ENCODE results near the gene HTRA1. TPM values are rescaled to one million over a fixed set of nuclear protein-coding genes. Genes with fewer than 3 reads are reported as not detected.

The HTRA1 gene
- polyA plus RNA-seq, 1 of the 3 experiments (the other 2 are of a cell fraction) = 291 TPM

GRCh38 chr10:122525788-122526187 lies 64.4 kb downstream of the HTRA1 start:
- no peaks in the 10 kb centered on the region for H3F3A ChIP-seq (replicated peaks; ENCODE audit: insufficient read depth)
- no peaks in the 10 kb centered on the region for H3K79me2 ChIP-seq (ENCODE audit: insufficient read depth)
- CTCF ChIA-PET = interaction anchor here (0.6 kb wide), 1 partner anchor 244 kb away, joined by 3 read pairs; no protein-coding TSS in a partner anchor
- no peaks in the 10 kb centered on the region for H3K27me3 ChIP-seq (ENCODE audit: insufficient read depth)
- H3K9me2 ChIP-seq = no peaks in the 10 kb centered on the region
- no peak overlapping the region for H3K27ac ChIP-seq (ENCODE audit: low read depth in 2 of 2, low read length in 1 of 2)
- no peak for DNase-seq
- H3K4me1 ChIP-seq (ENCODE audit: control insufficient read depth in 1 of 2, insufficient read depth in 2 of 2, low read depth in 1 of 2, low read length in 1 of 2) = peaks cover 0 to 4% of the 10 kb centered on the region in 2 experiments; a peak in 1 of 4 replicates
- POLR2A ChIA-PET = no interaction called here
- H2AFZ ChIP-seq (ENCODE audit: low read depth) = no peak overlapping the region
- no peaks in the 10 kb centered on the region for H4K20me1 ChIP-seq (ENCODE audit: insufficient read depth)
- no peak overlapping the region for H3K4me3 ChIP-seq (ENCODE audit: low read depth in 2 of 2, low read length in 1 of 2)
- H3K4me2 ChIP-seq = no peak overlapping the region
- 48% methylated on average over 6 of the region's 6 CpGs for WGBS (ENCODE audit: low lambda C conversion rate)
- no peaks in the 10 kb centered on the region for H3K9me3 ChIP-seq
- no peak for TF ChIP-seq NRF1 (IDR thresholded peaks at IDR 0.05; ENCODE audit: low read depth, low read length)
- TF ChIP-seq CTCF (IDR thresholded peaks at IDR 0.05) = peak; percentile 31; the same call in 1 of the 2 replicates
- H3K36me3 ChIP-seq (replicated peaks in 1 of 2; ENCODE audit: control insufficient read depth in 1 of 2, insufficient read depth in 2 of 2, low read length in 1 of 2) = no peaks in the 10 kb centered on the region
- no peak overlapping the region for H3K9ac ChIP-seq

GRCh38 chr10:122526892-122527291 lies 65.5 kb downstream of the HTRA1 start:
- Histone ChIP-seq H3K27me3 (ENCODE audit: insufficient read depth) (no peaks in the 10 kb centered on the region), H3K9ac (no peak overlapping the region), H3K4me3 (ENCODE audit: low read depth in 2 of 2, low read length in 1 of 2) (no peak overlapping the region), H3K36me3 (replicated peaks in 1 of 2; ENCODE audit: control insufficient read depth in 1 of 2, insufficient read depth in 2 of 2, low read length in 1 of 2) (no peaks in the 10 kb centered on the region), H4K20me1 (ENCODE audit: insufficient read depth) (no peaks in the 10 kb centered on the region), H3K4me2 (no peak overlapping the region), H3K79me2 (ENCODE audit: insufficient read depth) (no peaks in the 10 kb centered on the region), H3K9me3 (no peaks in the 10 kb centered on the region), H3K4me1 (ENCODE audit: control insufficient read depth in 1 of 2, insufficient read depth in 2 of 2, low read depth in 1 of 2, low read length in 1 of 2) (no peaks in the 10 kb centered on the region; a peak in 1 of 4 replicates), H3K9me2 (no peaks in the 10 kb centered on the region), H3K27ac (ENCODE audit: low read depth in 2 of 2, low read length in 1 of 2) (no peak overlapping the region), H3F3A (replicated peaks; ENCODE audit: insufficient read depth) (no peaks in the 10 kb centered on the region), H2AFZ (ENCODE audit: low read depth) (no peak overlapping the region)
- CTCF ChIA-PET = no interaction called here
- POLR2A ChIA-PET = no interaction called here
- DNase-seq = no peak
- TF ChIP-seq, protein P1, sequence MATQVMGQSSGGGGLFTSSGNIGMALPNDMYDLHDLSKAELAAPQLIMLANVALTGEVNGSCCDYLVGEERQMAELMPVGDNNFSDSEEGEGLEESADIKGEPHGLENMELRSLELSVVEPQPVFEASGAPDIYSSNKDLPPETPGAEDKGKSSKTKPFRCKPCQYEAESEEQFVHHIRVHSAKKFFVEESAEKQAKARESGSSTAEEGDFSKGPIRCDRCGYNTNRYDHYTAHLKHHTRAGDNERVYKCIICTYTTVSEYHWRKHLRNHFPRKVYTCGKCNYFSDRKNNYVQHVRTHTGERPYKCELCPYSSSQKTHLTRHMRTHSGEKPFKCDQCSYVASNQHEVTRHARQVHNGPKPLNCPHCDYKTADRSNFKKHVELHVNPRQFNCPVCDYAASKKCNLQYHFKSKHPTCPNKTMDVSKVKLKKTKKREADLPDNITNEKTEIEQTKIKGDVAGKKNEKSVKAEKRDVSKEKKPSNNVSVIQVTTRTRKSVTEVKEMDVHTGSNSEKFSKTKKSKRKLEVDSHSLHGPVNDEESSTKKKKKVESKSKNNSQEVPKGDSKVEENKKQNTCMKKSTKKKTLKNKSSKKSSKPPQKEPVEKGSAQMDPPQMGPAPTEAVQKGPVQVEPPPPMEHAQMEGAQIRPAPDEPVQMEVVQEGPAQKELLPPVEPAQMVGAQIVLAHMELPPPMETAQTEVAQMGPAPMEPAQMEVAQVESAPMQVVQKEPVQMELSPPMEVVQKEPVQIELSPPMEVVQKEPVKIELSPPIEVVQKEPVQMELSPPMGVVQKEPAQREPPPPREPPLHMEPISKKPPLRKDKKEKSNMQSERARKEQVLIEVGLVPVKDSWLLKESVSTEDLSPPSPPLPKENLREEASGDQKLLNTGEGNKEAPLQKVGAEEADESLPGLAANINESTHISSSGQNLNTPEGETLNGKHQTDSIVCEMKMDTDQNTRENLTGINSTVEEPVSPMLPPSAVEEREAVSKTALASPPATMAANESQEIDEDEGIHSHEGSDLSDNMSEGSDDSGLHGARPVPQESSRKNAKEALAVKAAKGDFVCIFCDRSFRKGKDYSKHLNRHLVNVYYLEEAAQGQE (IDR thresholded peaks at IDR 0.05; ENCODE audit: low read depth, low read length) = no peak
- no peak for TF ChIP-seq NFIC (IDR thresholded peaks at IDR 0.05; ENCODE audit: borderline replicate concordance)
- TF ChIP-seq NRF1 (IDR thresholded peaks at IDR 0.05; ENCODE audit: low read depth, low read length) = no peak
- TF ChIP-seq MEF2A (IDR thresholded peaks at IDR 0.05; ENCODE audit: borderline replicate concordance, low read depth) = no peak
- no peak for TF ChIP-seq TAF1 (IDR thresholded peaks at IDR 0.05; ENCODE audit: borderline replicate concordance, low read depth, low read length)
- TF ChIP-seq, protein P2, sequence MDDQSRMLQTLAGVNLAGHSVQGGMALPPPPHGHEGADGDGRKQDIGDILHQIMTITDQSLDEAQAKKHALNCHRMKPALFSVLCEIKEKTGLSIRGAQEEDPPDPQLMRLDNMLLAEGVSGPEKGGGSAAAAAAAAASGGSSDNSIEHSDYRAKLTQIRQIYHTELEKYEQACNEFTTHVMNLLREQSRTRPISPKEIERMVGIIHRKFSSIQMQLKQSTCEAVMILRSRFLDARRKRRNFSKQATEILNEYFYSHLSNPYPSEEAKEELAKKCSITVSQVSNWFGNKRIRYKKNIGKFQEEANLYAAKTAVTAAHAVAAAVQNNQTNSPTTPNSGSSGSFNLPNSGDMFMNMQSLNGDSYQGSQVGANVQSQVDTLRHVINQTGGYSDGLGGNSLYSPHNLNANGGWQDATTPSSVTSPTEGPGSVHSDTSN (IDR thresholded peaks at IDR 0.05) = no peak
- WGBS (ENCODE audit: low lambda C conversion rate) = 26% methylated on average over 5 of the region's 5 CpGs

Data from SK-N-SH (cell line).